K562 (cell line): ENCODE data around the gene ZNF598. TPM values are rescaled to one million over a fixed set of nuclear protein-coding genes. Genes with fewer than 3 reads are reported as not detected.

Experiments used
- DPF2 ChIP-seq: fragments of 450-650 bp; IDR thresholded peaks from 2 replicates; pipeline ENCODE4 v1.6.1; 2016
- FUS ChIP-seq: fragments of 200-400 bp; formaldehyde crosslinking; optimal IDR thresholded peaks from 2 replicates; pipeline ENCODE3; 2017; ENCODE audit warnings: low read depth, low read length
- KDM5B ChIP-seq: fragments of 200-600 bp; sonication (generic); IDR thresholded peaks from 2 replicates; pipeline ENCODE4 v1.6.1; 2012; ENCODE audit warnings: low read depth, mild to moderate bottlenecking, moderate library complexity, low read length, control low read depth, inconsistent platforms; ENCODE audit not compliant: insufficient replicate concordance
- MBD1 ChIP-seq: fragments of 250-450 bp; sonication (Bioruptor Pico); IDR thresholded peaks from 2 replicates; pipeline ENCODE4 v1.8.0; 2022; ENCODE audit warnings: inconsistent platforms
- SUPT5H ChIP-seq: fragments of 450-650 bp; IDR thresholded peaks from 2 replicates; pipeline ENCODE4 v1.6.1; 2016
- TEAD1 ChIP-seq, 2 experiments: fragments of 450-650 bp in 1 of 2; sonication (generic) in 1 of 2; formaldehyde crosslinking; IDR thresholded peaks; 2 replicates each; pipeline versions ENCODE4 v1.4.0 to v1.8.0; 2020 to 2022; ENCODE audit warnings: mild to moderate bottlenecking in 2 of 2, missing genetic modification reagents in 1 of 2
- U2AF1 ChIP-seq: fragments of 200-400 bp; formaldehyde crosslinking; optimal IDR thresholded peaks from 2 replicates; pipeline ENCODE3; 2017; ENCODE audit warnings: mild to moderate bottlenecking, low read depth, low read length, moderate library complexity
- ZBTB40 ChIP-seq, 2 experiments: fragments of 450-650 bp in 1 of 2; sonication (generic) in 1 of 2; formaldehyde crosslinking in 1 of 2; IDR thresholded peaks; 2 replicates each; pipeline versions ENCODE4 v1.7.1 to v1.9.0; 2016 to 2022; ENCODE audit warnings: inconsistent platforms in 1 of 2, mild to moderate bottlenecking in 1 of 2, missing genetic modification reagents in 1 of 2
- ZFP1 ChIP-seq: fragments of 450-650 bp; formaldehyde crosslinking; IDR thresholded peaks from 2 replicates; pipeline ENCODE4 v1.4.0; 2020; ENCODE audit warnings: mild to moderate bottlenecking, mixed read lengths
- ZNF609 ChIP-seq: sonication (generic); formaldehyde crosslinking; IDR thresholded peaks from 2 replicates; pipeline ENCODE4 v1.8.1; 2023; ENCODE audit warnings: missing genetic modification reagents, mild to moderate bottlenecking, borderline replicate concordance
- polyA plus RNA-seq, 8 experiments: library from polyadenylated mRNA; depleted of rRNA in 4 of 8; stranded (reverse) in 5 of 8; unstranded in 3 of 8; fragments of >200 nt; fragmentation: Nextera tagmentation in 2 of 8; fragmentation: Illumina TruSeq in 1 of 8; extraction: Ambion mirVana in 2 of 8; extraction: Trizol in 1 of 8; gene quantifications; 2 replicates each; pipeline versions ENCODE4 v1.2.1 to v1.2.3, GENCODE V29; 2011 to 2014; ENCODE audit warnings: inconsistent platforms in 1 of 8, missing spikeins in 1 of 8
- total RNA-seq, 7 experiments: library from RNA; depleted of rRNA in 6 of 7; stranded (reverse); fragments of >200 nt in 6 of 7; fragmentation: Illumina TruSeq in 2 of 7; extraction: Trizol in 2 of 7; gene quantifications; 2 replicates each; pipeline versions ENCODE4 v1.2.1 to v1.2.3, GENCODE V29; 2011 to 2021; ENCODE audit warnings: low replicate concordance in 1 of 7

The ZNF598 gene
- total and polyA plus RNA-seq, 9 of the 15 experiments (the other 6 are each of a cell fraction or from before 2014, with no cell fraction given) = 0.11 to 115 (median 29.6) TPM

- 0 out of 2 replicates have a peak, but pooled peaks have one; percentile 11 for TF ChIP-seq ZBTB40 (IDR thresholded peaks at IDR 0.05)
- TF ChIP-seq ZBTB40 (CRISPR knock-in tag; IDR thresholded peaks at IDR 0.05) = no peak
- peak; percentile 49 for TF ChIP-seq FUS
- TF ChIP-seq MBD1 (CRISPR knock-in tag) = no peak
- TF ChIP-seq DPF2 = no peak
- TF ChIP-seq SUPT5H = peak; percentile 100
- TF ChIP-seq KDM5B = peak; percentile 99
- peak; percentile 99 for TF ChIP-seq U2AF1
- peak in 1 of 2 experiments; percentile 67; a peak in 1 of 4 replicates for TF ChIP-seq TEAD1 (CRISPR knock-in tag; IDR thresholded peaks at IDR 0.05)
- TF ChIP-seq ZNF609 = peak; percentile 78
- TF ChIP-seq ZFP1 (CRISPR knock-in tag) = no peak
Measured at GRCh38 chr16:1964506-1965395, 44.9 kb downstream of the ZNF598 start, which contains the start of gene RPS2 (continued).
